Natural killer cell treated with Interleukin-12 subunit alpha and Interleukin-12 subunit beta and Interleukin-15 and Interleukin-18, amount 100 ng/mL, for 72 hours (primary cell): ENCODE results near the gene WHRN. TPM values are rescaled to one million over a fixed set of nuclear protein-coding genes. Genes with fewer than 3 reads are reported as not detected.
A peak's percentile ranks its signal among the peaks of the same experiment; 100 is the strongest.

Source experiments
- ATAC-seq, 2 donors: fragments of 150-1000 bp; cut with Tn5 transposase in 1 of 2; sonication (Bioruptor Pico), chemical (Tn5 transposase) in 1 of 2; 2 replicates each; pipeline ENCODE4 v1.10.0; 2021
- DNase-seq: peaks from one replicate; pipeline ENCODE4 v3.0.0; 2022; ENCODE audit warnings: low spot score
- H3K27ac Mint-ChIP-seq, 2 donors: 1 replicate in 1 of 2; 2 replicates in 1 of 2; pipeline ENCODE4 v1.8.0; 2022; ENCODE audit warnings: mixed read lengths in 2 of 2, mild to moderate bottlenecking in 1 of 2, moderate library complexity in 1 of 2
- H3K27me3 Mint-ChIP-seq, 2 donors: 1 replicate in 1 of 2; 2 replicates in 1 of 2; pipeline ENCODE4 v1.8.0; 2022; ENCODE audit warnings: mixed read lengths in 2 of 2
- H3K36me3 Mint-ChIP-seq: one replicate; pipeline ENCODE4 v1.8.0; 2022; ENCODE audit warnings: mixed read lengths
- H3K4me1 Mint-ChIP-seq, 2 donors: 1 replicate in 1 of 2; 2 replicates in 1 of 2; pipeline ENCODE4 v1.8.0; 2022; ENCODE audit warnings: low read depth in 2 of 2, mixed read lengths in 2 of 2, mild to moderate bottlenecking in 1 of 2
- H3K4me3 Mint-ChIP-seq: one replicate; pipeline ENCODE4 v1.8.0; 2022; ENCODE audit warnings: mixed read lengths
- H3K9me3 Mint-ChIP-seq: 2 replicates; pipeline ENCODE4 v1.8.0; 2022; ENCODE audit warnings: mixed read lengths
- total RNA-seq, 2 donors: library from RNA; stranded (reverse); gene quantifications; one replicate each; pipeline ENCODE4 v1.2.3, GENCODE V29; 2022

WHRN gene
- total RNA-seq, 2 donors from 2014 or later = 1.1 to 2.4 TPM

- Mint-ChIP-seq H3K27me3 (no peaks in the 10 kb centered on the region), H3K36me3 (peaks cover 34% of the 10 kb centered on the region), H3K4me3 (no peak overlapping the region), H3K4me1 (peaks cover 29 to 36% of the 10 kb centered on the region in 2 donors), H3K27ac (peak overlapping the region; percentile 80 to 97), H3K9me3 (no peaks in the 10 kb centered on the region)
- DNase-seq (no peak), ATAC-seq (peak in 1 of 2 donors; percentile 29)
Observed at GRCh38 chr9:114356792-114357191, 148.5 kb downstream of the WHRN start.

- Mint-ChIP-seq H3K36me3 (peaks cover 27% of the 10 kb centered on the region), H3K4me1 (peaks cover 21 to 32% of the 10 kb centered on the region in 2 donors), H3K4me3 (no peak overlapping the region), H3K9me3 (no peaks in the 10 kb centered on the region), H3K27me3 (no peaks in the 10 kb centered on the region), H3K27ac (peak overlapping the region in 1 of 2 donors; percentile 80)
- no peak for DNase-seq
- no peak for ATAC-seq
Observed at GRCh38 chr9:114355821-114356220, 149.5 kb downstream of the WHRN start.

Other genes with a start within 250 kb of the WHRN start
- not detected for gene ORM1, start 182.4 kb downstream of the WHRN start, total RNA-seq
- not detected for gene ORM2, start 175.6 kb downstream of the WHRN start, total RNA-seq
- 100 to 1,000 TPM; 332 to 469 TPM for gene AKNA, start 117.5 kb downstream of the WHRN start, total RNA-seq
- gene ATP6V1G1, start 82.3 kb upstream of the WHRN start, total RNA-seq = 10 to 100 TPM; 21.2 to 33.4 TPM
- gene TMEM268, start 105.8 kb upstream of the WHRN start, total RNA-seq = 10 to 100 TPM; 14.6 to 24.2 TPM
- gene TEX53, start 152.3 kb upstream of the WHRN start, total RNA-seq = not detected
- gene TEX48, start 176.7 kb upstream of the WHRN start, total RNA-seq = not detected